SH-SY5Y (cell line): Measurements from ENCODE around the gene CENPA.

ENCODE experiments used
- GATA2 ChIP-seq: IDR thresholded peaks from 2 replicates; pipeline ENCODE4 v1.6.1; 2011; ENCODE audit warnings: mild to moderate bottlenecking, low read depth, low read length
- GATA3 ChIP-seq: IDR thresholded peaks from 2 replicates; pipeline ENCODE4 v1.6.1; 2011; ENCODE audit warnings: low read depth, mild to moderate bottlenecking, low read length, moderate library complexity

DNA sequence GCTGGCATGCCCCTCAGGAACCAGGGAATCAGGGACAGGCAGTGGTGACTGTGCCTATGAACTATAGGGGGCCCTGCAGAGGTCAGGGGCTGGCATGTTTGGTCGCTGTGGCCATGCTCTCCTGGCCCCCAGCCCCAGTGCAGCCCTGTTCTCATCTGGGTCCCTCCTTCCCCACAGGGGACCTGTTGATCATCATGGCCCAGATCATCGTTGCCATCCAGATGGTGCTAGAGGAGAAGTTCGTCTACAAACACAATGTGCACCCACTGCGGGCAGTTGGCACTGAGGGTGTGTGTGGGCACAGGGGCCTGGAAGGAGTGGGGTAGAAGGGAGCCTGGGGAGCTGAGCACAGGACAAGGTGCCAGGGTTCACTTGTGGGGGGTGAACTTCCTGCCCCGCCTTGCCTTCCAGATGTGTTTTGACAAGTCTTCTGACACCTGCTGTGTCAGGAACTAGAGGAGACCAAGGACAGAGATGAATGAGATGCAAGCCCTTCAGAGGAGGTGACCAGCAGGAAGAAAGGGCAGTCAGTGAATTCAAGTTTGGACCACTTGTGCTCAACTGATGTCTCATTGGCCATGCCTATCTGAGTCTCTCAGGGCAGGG lies 9.6 kb upstream of the CENPA start:
- no peak for TF ChIP-seq GATA2
- TF ChIP-seq GATA3 = no peak
